Fibroblast of lung (primary cell): ENCODE results near the gene OBSCN. TPM values are rescaled to one million over a fixed set of nuclear protein-coding genes. Genes with fewer than 3 reads are reported as not detected.

Experiments
- DNase-seq, 2 donors: peaks; one replicate each; pipeline versions ENCODE4 v3.0.0 to v3.0.0-alpha.2; 2010; ENCODE audit warnings: low read depth in 2 of 2
- H2AFZ ChIP-seq: 2 replicates; pipeline ENCODE4 v1.5.1; 2012; ENCODE audit warnings: low read length, control low read depth, inconsistent platforms
- H3K27ac ChIP-seq: 2 replicates; pipeline ENCODE4 v1.5.1; 2011; ENCODE audit warnings: low read length, control low read depth; ENCODE audit not compliant: insufficient read depth
- H3K27me3 ChIP-seq: 2 replicates; pipeline ENCODE4 v1.5.1; 2011; ENCODE audit warnings: mild to moderate bottlenecking, low read length; ENCODE audit not compliant: control insufficient read depth, insufficient read depth
- H3K36me3 ChIP-seq: 2 replicates; pipeline ENCODE4 v1.5.1; 2011; ENCODE audit warnings: low read length; ENCODE audit not compliant: control insufficient read depth, insufficient read depth
- H3K4me1 ChIP-seq: 2 replicates; pipeline ENCODE4 v1.5.1; 2011; ENCODE audit warnings: low read length; ENCODE audit not compliant: control insufficient read depth, insufficient read depth; ENCODE audit errors: extremely low read depth
- H3K4me2 ChIP-seq: 2 replicates; pipeline ENCODE4 v1.5.1; 2011; ENCODE audit warnings: low read length, control low read depth; ENCODE audit not compliant: insufficient read depth; ENCODE audit errors: extremely low read depth
- H3K4me3 ChIP-seq, 4 experiments: fragments of 200-600 bp in 1 of 4; sonication (generic) in 1 of 4; replicated peaks in 1 of 4; 2 replicates each; pipeline ENCODE4 v1.5.1; 2011 to 2016; ENCODE audit warnings: low read length in 4 of 4, low read depth in 3 of 4, mild to moderate bottlenecking in 3 of 4, control low read depth in 2 of 4, inconsistent platforms in 1 of 4, mixed read lengths in 1 of 4; ENCODE audit not compliant: insufficient read depth in 1 of 4; ENCODE audit errors: control extremely low read depth in 1 of 4
- H3K79me2 ChIP-seq: 2 replicates; pipeline ENCODE4 v1.5.1; 2012; ENCODE audit warnings: mild to moderate bottlenecking, low read length, inconsistent platforms; ENCODE audit not compliant: control insufficient read depth, insufficient read depth
- H3K9ac ChIP-seq: 2 replicates; pipeline ENCODE4 v1.5.1; 2011; ENCODE audit warnings: mild to moderate bottlenecking, low read length, control low read depth; ENCODE audit not compliant: insufficient read depth
- H3K9me3 ChIP-seq: 2 replicates; pipeline ENCODE4 v1.5.1; 2012; ENCODE audit warnings: low read depth, low read length; ENCODE audit not compliant: control insufficient read depth, insufficient read depth
- H4K20me1 ChIP-seq: 2 replicates; pipeline ENCODE4 v1.5.1; 2011; ENCODE audit warnings: low read length; ENCODE audit not compliant: control insufficient read depth, insufficient read depth; ENCODE audit errors: extremely low read depth
- EZH2 ChIP-seq: IDR thresholded peaks from 2 replicates; pipeline ENCODE4 v1.5.1; 2012; ENCODE audit warnings: low read length, control low read depth, mild to moderate bottlenecking; ENCODE audit errors: missing control alignments
- polyA plus RNA-seq, 2 donors: library from polyadenylated mRNA; depleted of rRNA in 1 of 2; stranded (reverse) in 1 of 2; unstranded in 1 of 2; fragments of >200 nt; gene quantifications; 2 replicates each; pipeline ENCODE4 v1.2.1, GENCODE V29; 2011 to 2012; ENCODE audit warnings: missing spikeins in 1 of 2
- total RNA-seq: library from RNA; depleted of rRNA; stranded (reverse); fragments of >200 nt; gene quantifications from 2 replicates; pipeline ENCODE4 v1.2.1, GENCODE V29; 2014
- TF ChIP-seq, protein P1 (sequence below), 2 donors: IDR thresholded peaks in 1 of 2; conservative IDR thresholded peaks in 1 of 2; 1 replicate in 1 of 2; 2 replicates in 1 of 2; pipeline ENCODE4 v1.5.1; 2011 to 2012; ENCODE audit warnings: low read length in 2 of 2, control low read depth in 1 of 2, inconsistent platforms in 1 of 2, low read depth in 1 of 2, mild to moderate bottlenecking in 1 of 2

OBSCN gene
- total and polyA plus RNA-seq, 2 donors (not counting 1 experiment from before 2014, with no cell fraction given), result 0.87 to 16.8 TPM

DNA sequence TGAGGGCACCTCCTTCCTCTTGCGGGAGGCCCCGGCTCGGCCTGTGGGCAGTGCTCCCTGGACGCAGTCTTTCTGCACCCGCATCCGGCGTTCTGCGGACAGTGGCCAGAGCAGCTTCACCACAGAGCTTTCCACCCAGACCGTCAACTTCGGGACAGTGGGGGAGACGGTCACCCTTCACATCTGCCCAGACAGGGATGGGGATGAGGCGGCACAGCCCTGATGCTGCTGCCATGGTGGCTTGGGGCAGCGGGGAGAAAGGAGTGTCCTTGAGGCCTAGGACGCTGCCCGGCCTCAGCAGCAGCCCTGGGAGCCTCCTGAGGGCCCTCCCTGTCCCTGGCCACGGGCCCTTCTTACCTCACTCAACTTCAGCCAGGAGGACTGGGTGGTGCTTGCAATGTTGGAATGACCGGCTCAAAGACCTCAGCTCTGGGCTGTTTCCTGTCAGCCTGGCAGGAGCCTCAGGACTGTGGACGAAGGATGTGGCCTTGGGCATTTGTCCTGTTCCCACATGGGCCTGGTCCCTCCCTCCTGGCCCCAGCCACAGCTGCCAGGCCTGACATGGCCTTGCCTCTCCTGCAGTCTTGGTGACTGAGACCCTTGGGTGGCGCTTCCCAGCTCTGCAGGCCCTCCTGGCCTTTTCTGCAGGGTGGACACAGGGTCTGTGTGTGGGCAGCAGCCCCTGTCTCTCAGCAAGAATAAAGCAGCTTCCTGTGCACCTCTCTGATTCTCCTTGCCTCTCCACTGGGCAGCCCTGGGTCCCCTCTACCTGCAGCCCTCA lies 152.9 kb downstream of the OBSCN start:
- TF ChIP-seq EZH2, result no peak
- TF ChIP-seq, protein P1, sequence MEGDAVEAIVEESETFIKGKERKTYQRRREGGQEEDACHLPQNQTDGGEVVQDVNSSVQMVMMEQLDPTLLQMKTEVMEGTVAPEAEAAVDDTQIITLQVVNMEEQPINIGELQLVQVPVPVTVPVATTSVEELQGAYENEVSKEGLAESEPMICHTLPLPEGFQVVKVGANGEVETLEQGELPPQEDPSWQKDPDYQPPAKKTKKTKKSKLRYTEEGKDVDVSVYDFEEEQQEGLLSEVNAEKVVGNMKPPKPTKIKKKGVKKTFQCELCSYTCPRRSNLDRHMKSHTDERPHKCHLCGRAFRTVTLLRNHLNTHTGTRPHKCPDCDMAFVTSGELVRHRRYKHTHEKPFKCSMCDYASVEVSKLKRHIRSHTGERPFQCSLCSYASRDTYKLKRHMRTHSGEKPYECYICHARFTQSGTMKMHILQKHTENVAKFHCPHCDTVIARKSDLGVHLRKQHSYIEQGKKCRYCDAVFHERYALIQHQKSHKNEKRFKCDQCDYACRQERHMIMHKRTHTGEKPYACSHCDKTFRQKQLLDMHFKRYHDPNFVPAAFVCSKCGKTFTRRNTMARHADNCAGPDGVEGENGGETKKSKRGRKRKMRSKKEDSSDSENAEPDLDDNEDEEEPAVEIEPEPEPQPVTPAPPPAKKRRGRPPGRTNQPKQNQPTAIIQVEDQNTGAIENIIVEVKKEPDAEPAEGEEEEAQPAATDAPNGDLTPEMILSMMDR (conservative IDR thresholded peaks at IDR 0.05 in 1 of 2, IDR thresholded peaks at IDR 0.05 in 1 of 2; ENCODE audit: low read depth in 1 of 2, low read length in 2 of 2), result no peak
- H3K27me3 ChIP-seq, result no peaks in the 10 kb centered on the region
- H3K36me3 ChIP-seq, result no peaks in the 10 kb centered on the region
- H3K4me2 ChIP-seq, result no peak overlapping the region
- H3K9ac ChIP-seq, result no peak overlapping the region
- H3K4me1 ChIP-seq, result no peaks in the 10 kb centered on the region
- no peak overlapping the region for H3K27ac ChIP-seq
- H2AFZ ChIP-seq, result no peak overlapping the region
- no peak for DNase-seq
- no peak overlapping the region for H3K4me3 ChIP-seq
- H4K20me1 ChIP-seq, result no peaks in the 10 kb centered on the region
- H3K79me2 ChIP-seq, result no peaks in the 10 kb centered on the region
- no peaks in the 10 kb centered on the region for H3K9me3 ChIP-seq

GRCh38 chr1:228361314-228362140 lies 153.7 kb downstream of the OBSCN start:
- Histone ChIP-seq H3K9me3 (no peaks in the 10 kb centered on the region), H3K27me3 (no peaks in the 10 kb centered on the region), H3K9ac (no peak overlapping the region), H2AFZ (no peak overlapping the region), H3K4me3 (no peak overlapping the region), H4K20me1 (no peaks in the 10 kb centered on the region), H3K27ac (no peak overlapping the region), H3K36me3 (no peaks in the 10 kb centered on the region), H3K4me2 (no peak overlapping the region), H3K79me2 (no peaks in the 10 kb centered on the region), H3K4me1 (no peaks in the 10 kb centered on the region)
- DNase-seq, result no peak
- TF ChIP-seq, protein P1 (conservative IDR thresholded peaks at IDR 0.05 in 1 of 2, IDR thresholded peaks at IDR 0.05 in 1 of 2; ENCODE audit: low read depth in 1 of 2, low read length in 2 of 2), result no peak
- TF ChIP-seq EZH2, result no peak

DNA sequence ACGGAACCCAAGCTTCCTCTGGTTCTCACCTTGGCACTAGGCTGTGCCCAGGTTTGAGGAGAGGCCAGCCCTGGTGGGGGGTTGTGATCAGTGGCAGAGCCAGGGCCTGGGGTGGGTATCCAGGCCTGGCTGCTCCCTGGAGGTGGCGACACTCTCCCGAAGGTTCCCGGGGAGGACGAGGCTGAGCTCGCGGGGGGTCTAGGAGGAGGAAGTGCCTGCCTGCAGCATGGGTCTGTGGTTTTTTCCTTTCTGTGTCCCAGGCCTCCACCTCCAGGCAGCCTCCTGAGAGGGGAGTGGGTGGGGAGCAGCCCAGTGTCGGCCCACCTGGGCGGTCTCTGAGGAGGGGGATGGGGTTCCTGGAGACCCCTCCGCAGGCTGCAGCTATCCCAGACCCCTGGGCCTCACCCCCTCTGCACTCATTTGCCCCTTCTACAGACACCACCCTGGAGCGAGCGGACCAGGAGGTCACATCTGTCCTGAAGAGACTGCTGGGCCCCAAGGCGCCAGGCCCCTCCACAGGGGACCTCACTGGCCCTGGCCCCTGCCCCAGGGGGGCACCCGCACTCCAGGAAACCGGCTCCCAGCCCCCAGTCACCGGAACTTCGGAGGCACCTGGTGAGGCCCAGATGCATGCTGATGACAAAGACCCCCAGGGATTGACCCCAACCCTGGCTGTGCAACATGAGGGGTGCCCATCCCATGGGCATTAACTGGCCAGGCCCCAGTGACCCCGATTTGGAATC lies 154.5 kb downstream of the OBSCN start:
- DNase-seq, result no peak
- Histone ChIP-seq H3K4me2 (no peak overlapping the region), H2AFZ (no peak overlapping the region), H3K4me3 (no peak overlapping the region), H3K27ac (no peak overlapping the region), H3K9ac (no peak overlapping the region), H3K79me2 (no peaks in the 10 kb centered on the region), H3K9me3 (no peaks in the 10 kb centered on the region), H3K36me3 (no peaks in the 10 kb centered on the region), H3K27me3 (no peaks in the 10 kb centered on the region), H4K20me1 (no peaks in the 10 kb centered on the region), H3K4me1 (no peaks in the 10 kb centered on the region)
- no peak for TF ChIP-seq EZH2
- TF ChIP-seq, protein P1 (conservative IDR thresholded peaks at IDR 0.05 in 1 of 2, IDR thresholded peaks at IDR 0.05 in 1 of 2; ENCODE audit: low read depth in 1 of 2, low read length in 2 of 2), result no peak
